SK-N-SH (cell line): ENCODE data around the gene HID1.

Experiments used
- CHD2 ChIP-seq: fragments of 150-350 bp; IDR thresholded peaks from 2 replicates; pipeline ENCODE4 v1.6.1; 2018; ENCODE audit warnings: low read length; ENCODE audit not compliant: partially characterized antibody
- MEF2A ChIP-seq: IDR thresholded peaks from 2 replicates; pipeline ENCODE4 v1.4.0; 2012; ENCODE audit warnings: low read depth, borderline replicate concordance
- NFIC ChIP-seq: IDR thresholded peaks from 2 replicates; pipeline ENCODE4 v1.4.0; 2012; ENCODE audit warnings: borderline replicate concordance
- NRF1 ChIP-seq: IDR thresholded peaks from 2 replicates; pipeline ENCODE4 v1.6.1; 2012; ENCODE audit warnings: low read depth, mild to moderate bottlenecking, low read length
- POLR2AphosphoS5 ChIP-seq: IDR thresholded peaks from 2 replicates; pipeline ENCODE4 v1.6.1; 2012; ENCODE audit warnings: low read depth, low read length
- RAD21 ChIP-seq: IDR thresholded peaks from 2 replicates; pipeline ENCODE4 v1.6.1; 2012; ENCODE audit warnings: mild to moderate bottlenecking, low read length
- SIN3A ChIP-seq: IDR thresholded peaks from 2 replicates; pipeline ENCODE4 v1.6.1; 2012; ENCODE audit warnings: low read depth, mild to moderate bottlenecking, low read length, moderate library complexity, borderline replicate concordance
- TAF1 ChIP-seq: IDR thresholded peaks from 2 replicates; pipeline ENCODE4 v1.6.1; 2012; ENCODE audit warnings: low read depth, mild to moderate bottlenecking, low read length, moderate library complexity, borderline replicate concordance
- TEAD4 ChIP-seq: IDR thresholded peaks from 2 replicates; pipeline ENCODE4 v1.4.0; 2012; ENCODE audit warnings: mild to moderate bottlenecking, borderline replicate concordance; ENCODE audit not compliant: insufficient read depth
- TF ChIP-seq, protein P1 (sequence below): fragments of 150-350 bp; IDR thresholded peaks from 2 replicates; pipeline ENCODE4 v1.6.1; 2017; ENCODE audit warnings: antibody characterized with exemption, low read length, low read depth, borderline replicate concordance
- TF ChIP-seq, protein P2 (sequence below): fragments of 200-600 bp; sonication (generic); IDR thresholded peaks from 2 replicates; pipeline ENCODE4 v1.6.1; 2017; ENCODE audit warnings: antibody characterized with exemption, mild to moderate bottlenecking, moderate library complexity
- TF ChIP-seq, protein P3 (sequence below): IDR thresholded peaks from 2 replicates; pipeline ENCODE4 v1.4.0; 2012; ENCODE audit warnings: low read depth

DNA sequence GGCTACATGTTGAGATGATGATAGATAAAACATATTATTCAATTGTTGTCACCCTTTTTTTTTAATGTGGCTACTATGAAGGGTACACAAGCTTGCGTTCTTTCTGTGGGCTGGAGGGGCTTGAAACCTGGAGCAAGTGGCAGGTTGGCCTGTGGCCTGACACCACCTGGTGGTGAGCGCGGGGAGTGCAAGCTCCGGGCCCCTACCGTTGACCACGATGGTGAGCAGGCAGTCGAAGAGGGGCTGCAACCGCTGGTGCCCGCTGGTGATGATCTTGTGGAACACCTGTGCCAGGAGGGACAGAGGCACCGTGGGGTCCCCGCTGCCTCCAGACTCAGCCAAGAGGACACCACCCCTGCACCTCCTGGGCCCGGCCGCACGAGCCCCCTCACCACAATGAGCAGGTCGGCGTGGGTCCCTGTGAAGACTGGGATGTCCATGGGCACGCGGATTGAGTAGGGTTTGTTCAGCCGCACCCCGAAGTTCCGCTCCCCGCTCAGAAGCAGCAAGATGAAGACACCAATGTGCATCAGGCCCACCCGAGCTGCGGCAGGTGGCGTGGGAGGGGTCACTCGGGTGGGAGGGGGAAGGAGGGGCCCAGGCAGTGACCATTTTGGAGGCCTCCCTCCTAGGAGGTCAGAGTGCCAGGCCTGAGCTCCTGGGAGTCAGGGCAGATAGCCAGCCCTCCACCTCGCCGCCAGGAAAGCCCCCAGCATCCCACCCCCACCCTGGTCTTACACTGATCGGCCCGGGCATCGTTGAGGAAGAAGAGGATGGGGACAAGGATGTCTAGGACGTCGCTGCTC, 14.4 kb downstream of the HID1 start:
- TF ChIP-seq TEAD4 (no peak), MEF2A (no peak), RAD21 (peak; percentile 87), TAF1 (no peak), POLR2AphosphoS5 (no peak), SIN3A (no peak), NRF1 (no peak), NFIC (no peak), CHD2 (no peak)
- TF ChIP-seq, protein P1, sequence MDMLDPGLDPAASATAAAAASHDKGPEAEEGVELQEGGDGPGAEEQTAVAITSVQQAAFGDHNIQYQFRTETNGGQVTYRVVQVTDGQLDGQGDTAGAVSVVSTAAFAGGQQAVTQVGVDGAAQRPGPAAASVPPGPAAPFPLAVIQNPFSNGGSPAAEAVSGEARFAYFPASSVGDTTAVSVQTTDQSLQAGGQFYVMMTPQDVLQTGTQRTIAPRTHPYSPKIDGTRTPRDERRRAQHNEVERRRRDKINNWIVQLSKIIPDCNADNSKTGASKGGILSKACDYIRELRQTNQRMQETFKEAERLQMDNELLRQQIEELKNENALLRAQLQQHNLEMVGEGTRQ, result 0 out of 2 replicates have a peak, but pooled peaks have one; percentile 12
- TF ChIP-seq, protein P2, sequence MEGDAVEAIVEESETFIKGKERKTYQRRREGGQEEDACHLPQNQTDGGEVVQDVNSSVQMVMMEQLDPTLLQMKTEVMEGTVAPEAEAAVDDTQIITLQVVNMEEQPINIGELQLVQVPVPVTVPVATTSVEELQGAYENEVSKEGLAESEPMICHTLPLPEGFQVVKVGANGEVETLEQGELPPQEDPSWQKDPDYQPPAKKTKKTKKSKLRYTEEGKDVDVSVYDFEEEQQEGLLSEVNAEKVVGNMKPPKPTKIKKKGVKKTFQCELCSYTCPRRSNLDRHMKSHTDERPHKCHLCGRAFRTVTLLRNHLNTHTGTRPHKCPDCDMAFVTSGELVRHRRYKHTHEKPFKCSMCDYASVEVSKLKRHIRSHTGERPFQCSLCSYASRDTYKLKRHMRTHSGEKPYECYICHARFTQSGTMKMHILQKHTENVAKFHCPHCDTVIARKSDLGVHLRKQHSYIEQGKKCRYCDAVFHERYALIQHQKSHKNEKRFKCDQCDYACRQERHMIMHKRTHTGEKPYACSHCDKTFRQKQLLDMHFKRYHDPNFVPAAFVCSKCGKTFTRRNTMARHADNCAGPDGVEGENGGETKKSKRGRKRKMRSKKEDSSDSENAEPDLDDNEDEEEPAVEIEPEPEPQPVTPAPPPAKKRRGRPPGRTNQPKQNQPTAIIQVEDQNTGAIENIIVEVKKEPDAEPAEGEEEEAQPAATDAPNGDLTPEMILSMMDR, result peak; percentile 98
- TF ChIP-seq, protein P3, sequence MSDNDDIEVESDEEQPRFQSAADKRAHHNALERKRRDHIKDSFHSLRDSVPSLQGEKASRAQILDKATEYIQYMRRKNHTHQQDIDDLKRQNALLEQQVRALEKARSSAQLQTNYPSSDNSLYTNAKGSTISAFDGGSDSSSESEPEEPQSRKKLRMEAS, result no peak
